GM19452 (cell line): ENCODE results near the gene PNKP.

Experiments
- ATAC-seq: cut with Tn5 transposase; IDR thresholded peaks from one replicate; pipeline ENCODE4 v1.9.1; 2021; ENCODE audit not compliant: unreplicated experiment

The PNKP gene

DNA sequence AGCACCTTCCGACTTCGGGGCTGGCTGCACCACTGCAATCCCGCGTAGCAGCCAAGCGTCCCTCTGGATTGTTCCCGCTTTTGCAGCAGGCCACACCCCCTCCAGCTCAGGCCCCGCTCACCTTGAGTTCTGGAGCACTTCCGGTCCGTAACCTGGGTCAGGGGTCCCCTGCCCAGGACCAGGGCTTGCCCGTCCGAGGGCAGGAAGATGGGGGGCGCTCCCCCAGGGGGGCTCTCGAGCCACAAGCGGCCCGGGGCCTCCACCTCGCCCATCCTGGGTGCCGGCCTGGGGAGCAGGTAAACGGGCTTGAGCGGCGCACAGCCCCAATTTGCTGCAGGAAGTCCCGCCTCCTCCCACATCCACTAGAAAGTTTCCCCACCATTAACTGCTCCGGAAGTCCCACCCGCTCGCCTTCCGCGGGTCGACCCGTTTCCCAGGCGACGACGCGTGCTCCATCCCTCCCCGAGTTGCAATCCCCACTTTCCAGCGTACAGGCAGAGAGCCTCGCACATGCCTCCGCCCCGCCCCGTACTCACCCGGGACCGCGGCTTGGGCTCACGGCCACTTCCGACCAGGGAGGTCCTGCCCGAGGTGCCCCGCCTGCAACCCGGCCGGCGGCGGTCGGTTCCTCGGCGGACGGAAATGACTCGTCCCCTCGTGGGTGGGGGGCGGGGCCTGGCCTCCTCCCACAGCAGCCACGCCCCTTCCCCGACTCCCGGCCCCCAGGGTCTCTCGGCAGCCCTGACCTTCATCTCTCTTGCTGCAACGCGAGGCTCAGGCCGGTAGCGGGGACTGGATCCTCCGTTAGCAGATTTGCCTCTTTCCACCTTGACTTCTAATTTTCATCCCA lies at the start of gene PNKP:
Gene PNKP, minus strand, starts transcription at position 644 of the 850 bp plus-strand sequence. Its CDS starts 372 bp downstream, at position 272.
- peak; percentile 39 for ATAC-seq

GRCh38 chr19:49915271-49915670 lies 47.9 kb upstream of the PNKP start:
- no peak for ATAC-seq

DNA sequence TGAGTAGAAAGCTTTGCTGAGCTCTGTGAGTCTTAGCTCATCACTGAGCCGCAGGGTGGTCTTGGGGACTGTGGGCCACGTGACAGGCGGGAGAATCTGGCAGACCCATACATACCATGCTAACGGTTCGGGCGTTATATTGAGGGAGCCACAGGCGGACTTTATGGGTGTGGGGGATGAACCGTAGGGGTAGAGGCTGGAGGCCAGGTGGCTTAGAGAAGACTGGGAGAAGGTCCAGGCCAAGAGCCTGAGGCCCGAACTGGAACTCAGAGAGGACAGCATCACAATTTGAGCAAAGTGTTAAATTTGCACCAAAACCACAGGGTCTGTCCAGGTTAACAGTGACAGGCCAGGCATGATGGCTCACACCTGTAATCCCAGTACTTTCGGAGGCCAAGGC lies 46.3 kb upstream of the PNKP start:
- ATAC-seq = no peak

DNA sequence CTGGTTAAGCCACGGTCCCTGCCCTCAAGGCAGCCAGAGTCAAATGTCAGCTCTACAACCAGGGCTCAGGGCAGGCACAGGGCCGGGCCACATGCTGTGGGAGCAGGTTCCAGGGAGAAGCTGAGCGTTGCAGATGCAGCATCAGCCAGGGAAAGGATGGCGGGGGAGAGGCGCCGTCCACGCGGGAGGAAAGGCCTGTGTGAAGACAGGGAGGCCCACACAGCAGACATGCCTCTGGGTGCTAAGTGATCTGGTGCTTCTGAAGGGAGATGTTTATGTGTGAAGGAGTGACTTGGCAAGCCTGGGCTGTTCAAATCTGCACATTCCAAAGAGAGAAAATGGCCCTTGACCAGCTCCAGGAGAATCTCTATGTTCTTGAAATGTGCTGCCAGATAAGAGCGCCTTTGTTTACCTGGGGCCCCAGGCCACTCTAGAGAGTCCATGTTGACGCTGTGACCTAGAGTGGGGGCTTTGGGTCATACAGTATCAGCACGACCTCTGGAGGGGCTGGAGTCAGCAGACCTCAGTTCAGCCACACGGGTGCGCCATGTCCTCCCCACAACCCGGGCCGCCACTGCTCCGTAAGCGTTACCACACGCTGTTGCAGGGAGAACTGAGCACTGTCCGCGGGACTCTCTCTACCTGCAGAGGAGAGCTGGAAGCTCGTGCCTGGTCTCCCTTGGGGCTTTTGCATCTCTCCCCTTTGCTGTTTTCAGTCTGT lies 45.7 kb upstream of the PNKP start:
- no peak for ATAC-seq

- no peak for ATAC-seq
These were observed 44.2 kb upstream of the PNKP start for GRCh38 chr19:49911381-49912145.

DNA sequence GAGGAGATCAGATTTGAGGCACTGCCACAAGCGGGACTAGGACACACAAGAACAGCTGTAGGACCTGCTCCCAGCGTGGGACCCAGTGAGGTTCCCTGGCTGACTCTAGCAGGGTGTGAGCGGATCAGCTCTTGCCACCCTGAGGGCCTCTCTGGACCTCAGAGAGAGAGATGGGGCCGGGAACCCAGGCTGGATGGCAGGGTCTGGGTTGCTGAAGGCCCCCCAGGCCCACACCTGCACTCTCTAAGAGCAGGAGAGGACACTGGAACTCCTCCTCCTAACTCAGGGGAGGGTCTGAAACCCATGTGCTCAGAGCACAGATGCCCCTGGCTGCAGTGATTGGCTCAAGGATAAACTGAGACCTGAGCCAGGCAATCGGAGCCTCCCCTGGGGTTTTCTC lies 42.8 kb upstream of the PNKP start:
- ATAC-seq = no peak

- no peak for ATAC-seq
These were observed 41.4 kb upstream of the PNKP start for GRCh38 chr19:49908480-49909420.

DNA sequence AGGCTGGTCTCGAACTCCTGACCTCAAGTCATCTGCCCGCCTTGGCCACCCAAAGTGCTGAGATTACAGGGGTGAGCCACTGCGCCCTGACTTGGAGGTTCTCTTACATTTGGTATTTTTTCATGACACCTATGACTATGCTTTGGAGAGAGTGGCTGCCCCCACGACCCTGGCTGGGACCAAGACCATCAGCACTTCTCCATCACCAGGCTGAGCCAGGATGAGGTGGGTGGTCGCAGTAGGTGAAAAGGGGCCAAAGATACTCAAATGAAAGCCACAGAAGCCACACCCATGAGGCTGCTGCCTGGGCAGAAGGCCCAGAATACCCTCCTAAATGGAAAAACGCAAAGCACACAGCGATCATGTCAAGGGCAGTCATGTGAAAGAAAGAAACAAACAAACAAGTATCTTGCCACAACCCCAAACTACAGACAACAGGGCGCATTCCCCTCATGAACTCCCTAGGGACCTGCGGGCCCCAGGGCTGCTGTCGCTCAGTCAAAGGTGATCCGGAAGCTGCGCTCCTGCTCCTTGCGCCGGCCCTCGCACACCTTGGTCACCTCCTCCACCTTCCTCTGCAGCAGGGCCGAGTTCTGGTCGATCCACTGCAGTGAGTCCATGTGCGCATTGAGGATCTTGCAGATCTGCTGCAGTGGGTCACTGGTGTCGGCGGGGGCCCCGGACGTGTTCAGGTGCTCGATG lies 40.5 kb upstream of the PNKP start:
- ATAC-seq = no peak

GRCh38 chr19:49906879-49907564 lies 39.6 kb upstream of the PNKP start:
- no peak for ATAC-seq

GRCh38 chr19:49904136-49904535 lies 36.8 kb upstream of the PNKP start:
- no peak for ATAC-seq

DNA sequence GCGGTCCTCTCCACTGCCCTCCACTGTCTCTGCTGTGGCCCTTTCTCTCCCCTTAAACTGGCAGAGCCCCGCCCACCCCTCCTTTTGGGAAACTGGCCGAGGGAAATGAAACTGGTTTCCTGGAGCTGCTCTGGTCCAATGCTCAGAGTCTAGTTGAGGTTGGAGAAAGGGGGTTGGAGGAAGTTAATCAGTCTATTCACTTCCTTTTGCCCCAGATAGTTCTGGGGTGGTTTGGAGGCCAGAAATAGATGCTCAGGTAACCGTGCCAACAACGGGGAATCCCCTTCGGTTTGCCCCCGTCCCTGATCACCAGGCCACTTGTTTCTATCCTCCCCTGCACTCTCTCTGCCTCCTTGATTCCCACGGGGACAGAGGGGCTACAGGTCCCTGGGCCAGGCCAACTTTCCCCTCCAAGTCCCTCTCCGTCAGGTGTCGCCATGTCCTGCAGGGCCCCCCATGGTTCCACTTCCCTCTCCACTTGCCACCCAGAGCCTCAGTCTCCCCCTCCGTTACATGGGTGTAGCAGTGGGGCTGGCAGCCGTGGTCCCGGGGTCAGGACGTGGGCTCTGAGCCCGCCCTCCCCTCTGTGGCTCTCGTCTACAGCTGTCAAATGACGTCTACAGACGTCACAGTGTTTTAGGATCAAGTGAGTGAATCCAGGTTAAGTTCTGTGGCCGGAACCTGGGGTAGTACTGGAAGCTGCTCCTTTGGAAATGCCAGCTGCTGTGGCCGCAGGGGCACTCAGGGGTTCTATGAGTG lies 29.7 kb upstream of the PNKP start, which contains the start of gene IL4I1:
Gene IL4I1, minus strand, starts transcription at position 25 of the 759 bp plus-strand sequence. CDS start 727 bp downstream, outside the sequence.
- ATAC-seq = peak; percentile 42

DNA sequence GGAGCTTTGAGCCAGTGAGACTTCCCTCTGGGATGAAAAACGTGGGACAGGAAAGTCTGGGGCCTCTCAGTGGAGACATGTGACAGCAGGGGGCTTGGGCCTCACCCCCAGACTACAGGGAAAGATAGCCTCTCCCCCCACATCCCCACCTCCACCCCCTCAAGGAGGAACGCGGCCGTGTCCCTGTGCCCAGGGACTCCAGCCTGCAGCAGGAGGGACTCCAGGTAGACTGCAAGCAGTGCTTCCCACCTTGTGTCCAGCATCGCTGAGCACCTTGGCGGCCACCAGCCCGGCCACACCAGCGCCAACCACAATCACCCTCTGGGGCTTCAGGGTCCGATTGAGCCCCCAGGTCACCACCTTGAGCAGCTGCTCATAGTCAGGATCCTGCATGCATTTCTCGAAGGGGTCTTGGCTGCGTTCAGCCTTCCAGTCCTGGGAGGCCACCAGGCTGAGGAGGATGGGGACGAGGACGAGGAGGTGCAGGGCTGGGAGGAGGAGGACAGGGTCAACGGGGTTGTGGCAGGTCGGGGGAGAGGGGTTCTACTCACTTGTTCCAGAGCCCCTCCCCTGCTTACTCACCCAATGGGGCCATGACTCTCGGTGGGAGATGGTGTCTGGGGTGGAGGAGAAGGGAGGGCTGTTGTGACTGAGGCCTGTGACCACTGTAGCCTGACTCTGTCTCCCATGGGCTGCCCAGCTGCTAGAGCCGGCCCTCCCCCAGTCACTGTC lies 28.4 kb upstream of the PNKP start:
- ATAC-seq = no peak

GRCh38 chr19:49894879-49895565 lies 27.6 kb upstream of the PNKP start:
- no peak for ATAC-seq

- no peak for ATAC-seq
These were observed 26.8 kb upstream of the PNKP start for GRCh38 chr19:49894011-49894664.

DNA sequence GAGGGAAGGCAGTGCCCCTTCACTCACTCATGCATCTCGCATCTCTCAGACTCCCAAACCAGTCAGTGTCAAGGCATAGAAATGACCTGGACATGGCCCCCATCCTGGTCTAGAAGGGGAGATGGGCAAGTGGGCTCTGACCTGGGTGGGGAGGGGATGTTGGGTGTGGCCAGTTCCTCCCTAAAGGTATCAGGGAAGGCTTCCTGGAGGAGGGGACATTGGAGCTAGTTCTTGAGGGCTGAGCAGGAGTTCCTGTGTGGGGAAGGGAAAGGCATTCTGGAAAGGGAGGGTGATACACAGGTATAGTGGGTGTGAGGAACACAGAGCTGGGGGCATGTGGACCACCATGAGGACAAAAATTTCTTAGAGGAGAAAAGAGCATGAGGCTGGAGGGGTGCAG lies 25.3 kb upstream of the PNKP start:
- ATAC-seq = no peak

- ATAC-seq = no peak
These were observed 24.0 kb upstream of the PNKP start for GRCh38 chr19:49891393-49891792.
